HEK293 (cell line): ENCODE measurements around the gene DPPA5.

Experiments used
- CTCF ChIA-PET: fragments of 350-600 bp; formaldehyde crosslinking; extraction: SDS; loops from one replicate; lab custom pipeline; 2021; ENCODE audit warnings: antibody characterized with exemption; lab: Yijun Ruan, JAX
- POLR2A ChIA-PET: fragments of 300-600 bp; formaldehyde crosslinking; extraction: SDS; loops from one replicate; lab custom pipeline; 2020; ENCODE audit warnings: antibody characterized with exemption, inconsistent platforms; lab: Yijun Ruan, JAX
- H3K27ac ChIP-seq: fragments of 200-500 bp; sonication (Bioruptor generic); 2 replicates; pipeline ENCODE4 v1.5.1; 2014; ENCODE audit warnings: low read depth, low read length, control low read depth, inconsistent platforms; ENCODE audit errors: extremely low read depth
- H3K36me3 ChIP-seq, 2 experiments: fragments of 200-500 bp in 1 of 2; sonication (Bioruptor generic) in 1 of 2; 1 replicate in 1 of 2; 2 replicates in 1 of 2; pipeline ENCODE4 v1.5.1; 2014 to 2017; ENCODE audit warnings: inconsistent platforms in 2 of 2, low read length in 2 of 2; ENCODE audit not compliant: control insufficient read depth in 2 of 2, insufficient read depth in 1 of 2
- H3K4me1 ChIP-seq: fragments of 200-500 bp; sonication (Bioruptor generic); 2 replicates; pipeline ENCODE4 v1.5.1; 2014; ENCODE audit warnings: mild to moderate bottlenecking, low read length, inconsistent platforms; ENCODE audit not compliant: control insufficient read depth, insufficient read depth
- H3K4me3 ChIP-seq: 2 replicates; pipeline ENCODE4 v1.5.1; 2011; ENCODE audit warnings: low read depth, mild to moderate bottlenecking, control low read depth, low read length, moderate library complexity
- H3K9me3 ChIP-seq: fragments of 200-500 bp; sonication (Bioruptor generic); 2 replicates; pipeline ENCODE4 v1.5.1; 2014; ENCODE audit warnings: low read depth, low read length, inconsistent platforms; ENCODE audit not compliant: control insufficient read depth, insufficient read depth
- ATF2 ChIP-seq: fragments of 450-650 bp; formaldehyde crosslinking; IDR thresholded peaks from 2 replicates; pipeline ENCODE4 v1.5.1; 2016; ENCODE audit warnings: missing biosample characterization, missing genetic modification characterization, low read depth
- EGR2 ChIP-seq: fragments of 450-650 bp; formaldehyde crosslinking; IDR thresholded peaks from 2 replicates; pipeline ENCODE4 v1.5.1; 2016; ENCODE audit warnings: low read depth, missing biosample characterization, missing genetic modification characterization
- KLF17 ChIP-seq: fragments of 450-650 bp; formaldehyde crosslinking; IDR thresholded peaks from 2 replicates; pipeline ENCODE4 v1.5.1; 2016; ENCODE audit warnings: missing biosample characterization, missing genetic modification characterization
- PATZ1 ChIP-seq: fragments of 450-650 bp; formaldehyde crosslinking; IDR thresholded peaks from 2 replicates; pipeline ENCODE4 v1.5.1; 2016; ENCODE audit warnings: missing biosample characterization, missing genetic modification characterization
- PBX3 ChIP-seq: sonication (generic); formaldehyde crosslinking; IDR thresholded peaks from 2 replicates; pipeline ENCODE4 v1.8.1; 2022; ENCODE audit warnings: mild to moderate bottlenecking, moderate library complexity, missing genetic modification reagents
- PRDM2 ChIP-seq: fragments of 450-650 bp; formaldehyde crosslinking; IDR thresholded peaks from 2 replicates; pipeline ENCODE4 v1.5.1; 2016; ENCODE audit warnings: missing biosample characterization, missing genetic modification characterization, borderline replicate concordance
- REST ChIP-seq: fragments of 450-650 bp; formaldehyde crosslinking; IDR thresholded peaks from 2 replicates; pipeline ENCODE4 v1.5.1; 2016; ENCODE audit warnings: missing biosample characterization, missing genetic modification characterization
- TCF7L2 ChIP-seq: IDR thresholded peaks from 2 replicates; pipeline ENCODE4 v1.6.1; 2011; ENCODE audit warnings: low read depth, mild to moderate bottlenecking, inconsistent platforms, low read length, moderate library complexity, borderline replicate concordance
- ZFP41 ChIP-seq: fragments of 450-650 bp; formaldehyde crosslinking; IDR thresholded peaks from 2 replicates; pipeline ENCODE4 v1.5.1; 2016; ENCODE audit warnings: missing biosample characterization, missing genetic modification characterization, borderline replicate concordance
- ZIC2 ChIP-seq: fragments of 450-650 bp; formaldehyde crosslinking; IDR thresholded peaks from 2 replicates; pipeline ENCODE4 v1.5.1; 2016; ENCODE audit warnings: missing biosample characterization, missing genetic modification characterization
- ZNF266 ChIP-seq: fragments of 450-650 bp; formaldehyde crosslinking; IDR thresholded peaks from 2 replicates; pipeline ENCODE4 v1.5.1; 2016; ENCODE audit warnings: missing biosample characterization, missing genetic modification characterization, low read depth
- ZNF302 ChIP-seq: fragments of 450-650 bp; formaldehyde crosslinking; IDR thresholded peaks from 2 replicates; pipeline ENCODE4 v1.5.1; 2016; ENCODE audit warnings: missing biosample characterization, missing genetic modification characterization, low read depth
- ZNF341 ChIP-seq: fragments of 450-650 bp; formaldehyde crosslinking; IDR thresholded peaks from 2 replicates; pipeline ENCODE4; 2016; ENCODE audit warnings: low read depth, missing biosample characterization, missing genetic modification characterization
- ZNF600 ChIP-seq: fragments of 450-650 bp; formaldehyde crosslinking; IDR thresholded peaks from 2 replicates; pipeline ENCODE4 v1.5.1; 2016; ENCODE audit warnings: missing biosample characterization, missing genetic modification characterization
- ZNF654 ChIP-seq: fragments of 450-650 bp; formaldehyde crosslinking; IDR thresholded peaks from 2 replicates; pipeline ENCODE4 v1.5.1; 2016; ENCODE audit warnings: low read depth, missing biosample characterization, missing genetic modification characterization
- ZNF677 ChIP-seq: fragments of 450-650 bp; IDR thresholded peaks from 2 replicates; pipeline ENCODE4 v1.5.0; 2018; ENCODE audit warnings: missing biosample characterization, mild to moderate bottlenecking, missing genetic modification characterization, moderate library complexity
- ZNF76 ChIP-seq: fragments of 450-650 bp; formaldehyde crosslinking; IDR thresholded peaks from 2 replicates; pipeline ENCODE4; 2016; ENCODE audit warnings: low read depth, missing biosample characterization, missing genetic modification characterization, borderline replicate concordance
- ZNF830 ChIP-seq: fragments of 450-650 bp; IDR thresholded peaks from 2 replicates; pipeline ENCODE4 v1.5.0; 2018; ENCODE audit warnings: missing biosample characterization, missing genetic modification characterization, low read depth, mild to moderate bottlenecking, moderate library complexity
- ZNF843 ChIP-seq: fragments of 450-650 bp; formaldehyde crosslinking; IDR thresholded peaks from 2 replicates; pipeline ENCODE4 v1.5.1; 2016; ENCODE audit warnings: missing biosample characterization, missing genetic modification characterization
- ZSCAN30 ChIP-seq: fragments of 450-650 bp; IDR thresholded peaks from 2 replicates; pipeline ENCODE4 v1.5.1; 2018; ENCODE audit warnings: missing biosample characterization, mild to moderate bottlenecking, missing genetic modification characterization, moderate library complexity

Gene DPPA5

GRCh38 chr6:73388800-73389512, 34.9 kb upstream of the DPPA5 start:
- Histone ChIP-seq H3K4me1 (peaks cover 3% of the 10 kb centered on the region; the same call in 1 of the 2 replicates), H3K4me3 (peak overlapping the region; percentile 50), H3K27ac (peak overlapping the region; percentile 40; the same call in 1 of the 2 replicates), H3K9me3 (no peaks in the 10 kb centered on the region), H3K36me3 (no peaks in the 10 kb centered on the region)
- ChIA-PET CTCF (interaction anchor here (0.5 to 3.5 kb wide), 31 partner anchors 9 to 878 kb away, joined by 3 to 39 read pairs (median 3); partner anchors contain the start of gene MTO1), POLR2A (interaction anchor here (1.1 to 1.4 kb wide), 3 partner anchors 73 to 132 kb away, joined by 3 to 6 read pairs (median 3); partner anchors contain the start of gene MTO1)
- TF ChIP-seq PRDM2 (tag by site-specific recombination) (no peak), ZNF341 (tag by site-specific recombination) (peak; percentile 14; the same call in 1 of the 2 replicates), ZNF830 (tag by site-specific recombination) (no peak), ZNF600 (peak; percentile 78; the same call in 1 of the 2 replicates), ZNF677 (tag by site-specific recombination) (no peak), PBX3 (peak; percentile 30; the same call in 1 of the 2 replicates), ZNF654 (tag by site-specific recombination) (peak; percentile 83), ZIC2 (peak; percentile 72), TCF7L2 (peak; percentile 25; the same call in 1 of the 2 replicates), ATF2 (no peak), ZNF76 (tag by site-specific recombination) (no peak), ZNF302 (tag by site-specific recombination) (no peak), ZNF266 (tag by site-specific recombination) (no peak), ZSCAN30 (tag by site-specific recombination) (0 out of 2 replicates have a peak, but pooled peaks have one; percentile 29), ZNF843 (tag by site-specific recombination) (peak; percentile 49; the same call in 1 of the 2 replicates), ZFP41 (no peak), PATZ1 (tag by site-specific recombination) (peak; percentile 46), KLF17 (0 out of 2 replicates have a peak, but pooled peaks have one; percentile 32), EGR2 (tag by site-specific recombination) (no peak), REST (peak; percentile 54; the same call in 1 of the 2 replicates)
